IMR-90 (cell line): ENCODE measurements around the gene PRKCE. TPM values are rescaled to one million over a fixed set of nuclear protein-coding genes. Genes with fewer than 3 reads are reported as not detected.

Source experiments
- ATAC-seq: fragments of 200-7000 bp; cut with Tn5 transposase; 2 replicates; pipeline ENCODE4 v1.9.1; 2020; ENCODE audit warnings: low read depth, mild to moderate bottlenecking, moderate library complexity
- BruUV-seq: library from RNA; stranded (reverse); fragments of 400-500 nt; replicated peaks from 2 replicates; lab custom pipeline; 2021; lab: Mats Ljungman, UMichigan
- CTCF ChIA-PET: fragments of 300-600 bp; formaldehyde crosslinking; extraction: SDS; loops from one replicate; lab custom pipeline; 2021; ENCODE audit warnings: antibody characterized with exemption; lab: Yijun Ruan, JAX
- POLR2A ChIA-PET: fragments of 300-600 bp; sonication (Branson Sonifier 250); formaldehyde crosslinking; loops from one replicate; lab custom pipeline; 2022; ENCODE audit warnings: antibody characterized with exemption; ENCODE audit not compliant: unreplicated experiment; lab: Charles Lee
- DNase-seq: peaks from one replicate; pipeline ENCODE4 v3.0.0; 2013
- H2AFZ ChIP-seq: replicated peaks from 2 replicates; pipeline ENCODE3; 2013; ENCODE audit warnings: low read length, mild to moderate bottlenecking; ENCODE audit not compliant: poor library complexity
- H2AK5ac ChIP-seq: 2 replicates; pipeline ENCODE4 v1.6.1; 2013; ENCODE audit warnings: low read depth, low read length, inconsistent platforms
- H2AK9ac ChIP-seq: replicated peaks from 2 replicates; pipeline ENCODE3; 2013; ENCODE audit warnings: mild to moderate bottlenecking, low read depth, low read length, moderate library complexity; ENCODE audit not compliant: poor library complexity
- H2BK120ac ChIP-seq: 2 replicates; pipeline ENCODE4 v1.6.1; 2013; ENCODE audit warnings: low read depth, low read length, inconsistent platforms
- H2BK15ac ChIP-seq: 3 replicates; pipeline ENCODE4 v1.6.1; 2013; ENCODE audit warnings: low read depth, low read length, inconsistent platforms
- H2BK20ac ChIP-seq: 2 replicates; pipeline ENCODE4 v1.6.1; 2013; ENCODE audit warnings: low read depth, mild to moderate bottlenecking, inconsistent platforms, low read length, moderate library complexity
- H2BK5ac ChIP-seq: 2 replicates; pipeline ENCODE4 v1.6.1; 2013; ENCODE audit warnings: mild to moderate bottlenecking, low read depth, low read length, inconsistent platforms; ENCODE audit not compliant: poor library complexity, severe bottlenecking
- H3K14ac ChIP-seq: replicated peaks from 2 replicates; pipeline ENCODE4 v1.6.1; 2013; ENCODE audit warnings: low read depth, low read length, inconsistent platforms
- H3K18ac ChIP-seq: 2 replicates; pipeline ENCODE4 v1.6.1; 2013; ENCODE audit warnings: low read depth, low read length, control low read depth
- H3K23ac ChIP-seq: 2 replicates; pipeline ENCODE4 v1.6.1; 2013; ENCODE audit warnings: low read depth, low read length, inconsistent platforms
- H3K27ac ChIP-seq: 2 replicates; pipeline ENCODE4 v1.5.1; 2013; ENCODE audit warnings: mild to moderate bottlenecking, control low read depth, low read length; ENCODE audit not compliant: insufficient read depth
- H3K27me3 ChIP-seq: 2 replicates; pipeline ENCODE4 v1.6.1; 2013; ENCODE audit warnings: low read length; ENCODE audit not compliant: control insufficient read depth, insufficient read depth
- H3K36me3 ChIP-seq: 2 replicates; pipeline ENCODE4 v1.6.1; 2013; ENCODE audit warnings: low read length, mixed read lengths; ENCODE audit not compliant: control insufficient read depth, insufficient read depth
- H3K4ac ChIP-seq: 2 replicates; pipeline ENCODE4 v1.6.1; 2013; ENCODE audit warnings: low read depth, low read length, inconsistent platforms
- H3K4me1 ChIP-seq: 2 replicates; pipeline ENCODE4 v1.6.1; 2013; ENCODE audit warnings: low read length, mixed read lengths; ENCODE audit not compliant: control insufficient read depth, insufficient read depth
- H3K4me2 ChIP-seq: 2 replicates; pipeline ENCODE4 v1.6.1; 2013; ENCODE audit warnings: low read depth, mild to moderate bottlenecking, control low read depth, low read length, moderate library complexity
- H3K4me3 ChIP-seq: 2 replicates; pipeline ENCODE4 v1.5.1; 2013; ENCODE audit warnings: low read depth, mild to moderate bottlenecking, control low read depth, low read length, moderate library complexity; ENCODE audit not compliant: insufficient read depth
- H3K56ac ChIP-seq: 2 replicates; pipeline ENCODE4 v1.6.1; 2013; ENCODE audit warnings: low read length, inconsistent platforms; ENCODE audit not compliant: insufficient read depth; ENCODE audit errors: extremely low read depth
- H3K79me1 ChIP-seq, 2 experiments: 2 replicates each; pipeline ENCODE4 v1.6.1; 2013; ENCODE audit warnings: low read length in 2 of 2, inconsistent platforms in 1 of 2, low read depth in 1 of 2
- H3K9ac ChIP-seq: 2 replicates; pipeline ENCODE4 v1.6.1; 2013; ENCODE audit warnings: low read depth, low read length, control low read depth
- H3K9me1 ChIP-seq: 2 replicates; pipeline ENCODE4 v1.6.1; 2013; ENCODE audit warnings: low read length, inconsistent platforms; ENCODE audit not compliant: insufficient read depth
- H3K9me3 ChIP-seq: 2 replicates; pipeline ENCODE4 v1.6.1; 2013; ENCODE audit warnings: low read length; ENCODE audit not compliant: control insufficient read depth, insufficient read depth
- H4K20me1 ChIP-seq: 2 replicates; pipeline ENCODE4 v1.6.1; 2013; ENCODE audit warnings: low read length, inconsistent platforms; ENCODE audit not compliant: insufficient read depth
- H4K5ac ChIP-seq: 2 replicates; pipeline ENCODE4 v1.6.1; 2013; ENCODE audit warnings: mild to moderate bottlenecking, low read depth, low read length, control low read depth
- H4K8ac ChIP-seq, 2 experiments: 2 replicates each; pipeline ENCODE4 v1.6.1; 2013; ENCODE audit warnings: low read depth in 2 of 2, low read length in 2 of 2, control low read depth in 1 of 2, inconsistent platforms in 1 of 2
- H4K91ac ChIP-seq: 2 replicates; pipeline ENCODE4 v1.6.1; 2013; ENCODE audit warnings: low read depth, low read length, inconsistent platforms; ENCODE audit not compliant: insufficient read depth
- BHLHE40 ChIP-seq: fragments of 150-350 bp; IDR thresholded peaks from 2 replicates; pipeline ENCODE4 v1.6.1; 2016; ENCODE audit warnings: mild to moderate bottlenecking, low read depth, low read length
- CEBPB ChIP-seq: IDR thresholded peaks from 2 replicates; pipeline ENCODE4 v1.6.1; 2012; ENCODE audit warnings: low read depth, low read length, improper control_type of control experiment
- CHD1 ChIP-seq: IDR thresholded peaks from 2 replicates; pipeline ENCODE4 v1.6.1; 2012; ENCODE audit warnings: low read depth, low read length, improper control_type of control experiment
- CTCF ChIP-seq: conservative IDR thresholded peaks from 2 replicates; pipeline ENCODE4 v1.5.1; 2012; ENCODE audit warnings: mild to moderate bottlenecking, low read depth, low read length, improper control_type of control experiment
- ELK1 ChIP-seq: fragments of 150-350 bp; IDR thresholded peaks from 2 replicates; pipeline ENCODE4 v1.6.1; 2016; ENCODE audit warnings: low read depth, mild to moderate bottlenecking, low read length, moderate library complexity, borderline replicate concordance
- FOS ChIP-seq: fragments of 150-350 bp; IDR thresholded peaks from 2 replicates; pipeline ENCODE4 v1.6.1; 2016; ENCODE audit warnings: low read depth, low read length
- MAFK ChIP-seq: IDR thresholded peaks from 2 replicates; pipeline ENCODE4 v1.6.1; 2012; ENCODE audit warnings: low read depth, low read length, improper control_type of control experiment
- MAZ ChIP-seq: IDR thresholded peaks from 2 replicates; pipeline ENCODE4 v1.6.1; 2012; ENCODE audit warnings: low read depth, mild to moderate bottlenecking, low read length, improper control_type of control experiment, moderate library complexity, borderline replicate concordance
- MXI1 ChIP-seq: IDR thresholded peaks from 2 replicates; pipeline ENCODE4 v1.6.1; 2012; ENCODE audit warnings: low read depth, mild to moderate bottlenecking, low read length, moderate library complexity, borderline replicate concordance
- NFE2L2 ChIP-seq: fragments of 150-350 bp; IDR thresholded peaks from 2 replicates; pipeline ENCODE4 v1.6.1; 2016; ENCODE audit warnings: low read depth, mild to moderate bottlenecking, low read length
- POLR2A ChIP-seq: IDR thresholded peaks from 2 replicates; pipeline ENCODE4 v1.6.1; 2012; ENCODE audit warnings: mild to moderate bottlenecking, low read depth, low read length
- RAD21 ChIP-seq: IDR thresholded peaks from 2 replicates; pipeline ENCODE4 v1.6.1; 2012; ENCODE audit warnings: low read length, improper control_type of control experiment
- RCOR1 ChIP-seq: IDR thresholded peaks from 2 replicates; pipeline ENCODE4 v1.6.1; 2012; ENCODE audit warnings: mild to moderate bottlenecking, low read length, improper control_type of control experiment; ENCODE audit not compliant: insufficient replicate concordance
- RFX5 ChIP-seq: IDR thresholded peaks from 2 replicates; pipeline ENCODE4 v1.8.0; 2012; ENCODE audit warnings: low read depth, mild to moderate bottlenecking, low read length, moderate library complexity
- SMC3 ChIP-seq: fragments of 150-350 bp; IDR thresholded peaks from 2 replicates; pipeline ENCODE4 v1.6.1; 2016; ENCODE audit warnings: low read depth, mild to moderate bottlenecking, antibody characterized with exemption, low read length, moderate library complexity
- USF2 ChIP-seq: fragments of 150-350 bp; IDR thresholded peaks from 2 replicates; pipeline ENCODE4 v1.6.1; 2017; ENCODE audit warnings: mild to moderate bottlenecking, antibody characterized with exemption, low read length, low read depth
- WGBS, 2 experiments: methylation state at CpG; one replicate each; pipeline versions ENCODE4 v1.1.5 to v1.1.7; 2013; ENCODE audit warnings: missing lambda C conversion rate in 2 of 2; ENCODE audit not compliant: insufficient read length in 1 of 2; ENCODE audit errors: extremely low coverage in 2 of 2; 5-methylcytosine and 5-hydroxymethylcytosine counted together
- dilution Hi-C: fragments of 300-500 bp; cut with HindIII; formaldehyde crosslinking; loops from one replicate; pipeline ENCODE4 v1.14.3; 2018; ENCODE audit warnings: low sequenced_read_pairs; ENCODE audit not compliant: unreplicated experiment
- in situ Hi-C: fragments of 300-500 bp; cut with MboI; formaldehyde crosslinking; loops from 3 replicates; pipeline ENCODE4 v1.14.3; 2019; ENCODE audit warnings: low sequenced_read_pairs, inconsistent platforms, mixed read lengths
- intact Hi-C: fragments of 100-400 bp; cut with micrococcal nuclease; formaldehyde crosslinking; loops from 2 replicates; pipeline ENCODE4 v1.10.0; 2022
- polyA plus RNA-seq, 3 experiments: library from polyadenylated mRNA; depleted of rRNA; stranded (reverse); fragments of >200 nt; gene quantifications; 2 replicates each; pipeline ENCODE4 v1.2.3, GENCODE V29; 2012; ENCODE audit warnings: low replicate concordance in 1 of 3
- total RNA-seq: library from RNA; depleted of rRNA; stranded (reverse); fragments of >200 nt; gene quantifications from 2 replicates; pipeline ENCODE4 v1.2.3, GENCODE V29; 2012

Gene PRKCE
- total and polyA plus RNA-seq, 2 of the 4 experiments (the other 2 are of a cell fraction): 8.1 to 32.4 TPM

- no peaks in the 10 kb centered on the region for H3K9me1 ChIP-seq
Observed at GRCh38 chr2:45909171-45909565, 257.7 kb downstream of the PRKCE start.

More at GRCh38 chr2:45909171-45909565, 257.7 kb downstream of the PRKCE start:
- H2AK9ac ChIP-seq: no peak overlapping the region
- no peak overlapping the region for H2BK120ac ChIP-seq
- H3K4me1 ChIP-seq: no peaks in the 10 kb centered on the region
- no peak overlapping the region for H4K5ac ChIP-seq
- H2AFZ ChIP-seq: no peak overlapping the region
- H4K8ac ChIP-seq: no peak overlapping the region
- H3K56ac ChIP-seq: no peak overlapping the region
- POLR2A ChIA-PET: interaction anchor here (0.6 kb wide), 1 partner anchor 21 kb away, joined by 9 read pairs; no protein-coding TSS in a partner anchor
- in situ Hi-C loops (no loop called here), intact Hi-C loops (no loop called here), dilution Hi-C loops (no loop called here)
- no peak overlapping the region for H2AK5ac ChIP-seq
- no peak overlapping the region for H4K91ac ChIP-seq
- H3K9me3 ChIP-seq: no peaks in the 10 kb centered on the region
- no peak overlapping the region for H3K23ac ChIP-seq
- H3K4ac ChIP-seq: no peak overlapping the region
- no peak overlapping the region for H3K4me2 ChIP-seq
- WGBS, 2 experiments: no CpG with 5 or more reads among the region's 3 CpGs
- no peak overlapping the region for H3K9ac ChIP-seq
- no TSS peak for BruUV-seq
- no peak overlapping the region for H3K18ac ChIP-seq
- TF ChIP-seq CHD1 (no peak), POLR2A (no peak), BHLHE40 (no peak), RAD21 (no peak), RFX5 (no peak), ELK1 (no peak), FOS (no peak), USF2 (no peak), MAFK (no peak), RCOR1 (no peak), CTCF (no peak), CEBPB (no peak), MAZ (no peak), NFE2L2 (no peak), MXI1 (no peak), SMC3 (no peak)
- H2BK5ac ChIP-seq: no peak overlapping the region
- no peak overlapping the region for H2BK15ac ChIP-seq
- H4K20me1 ChIP-seq: peaks cover under 1% of the 10 kb centered on the region; the same call in 1 of the 2 replicates
- H3K79me1 ChIP-seq: no peaks in the 10 kb centered on the region; a peak in 1 of 4 replicates
- no peaks in the 10 kb centered on the region for H3K27me3 ChIP-seq
- CTCF ChIA-PET: no interaction called here
- DNase-seq (no peak), ATAC-seq (no peak)
- no peak overlapping the region for H3K27ac ChIP-seq
- H3K4me3 ChIP-seq: no peak overlapping the region
- H2BK20ac ChIP-seq: no peak overlapping the region
- no peaks in the 10 kb centered on the region for H3K36me3 ChIP-seq
- no peak overlapping the region for H3K14ac ChIP-seq
